GM19372 (cell line): ENCODE data around the gene THOC7.

Source experiments
- ATAC-seq: cut with Tn5 transposase; IDR thresholded peaks from one replicate; pipeline ENCODE4 v1.9.1; 2021; ENCODE audit warnings: mild to moderate bottlenecking, low read depth, moderate library complexity; ENCODE audit not compliant: unreplicated experiment

The THOC7 gene

GRCh38 chr3:63847718-63848450 is 15.7 kb downstream of the THOC7 start:
- no peak for ATAC-seq

- no peak for ATAC-seq
Observed at GRCh38 chr3:63845215-63845614, 18.4 kb downstream of the THOC7 start.

GRCh38 chr3:63842127-63842526 is 21.5 kb downstream of the THOC7 start:
- ATAC-seq, result no peak

GRCh38 chr3:63841704-63842103 is 21.9 kb downstream of the THOC7 start:
- no peak for ATAC-seq

- ATAC-seq, result no peak
Observed at GRCh38 chr3:63832395-63832794, 31.2 kb downstream of the THOC7 start.

- ATAC-seq, result no peak
Observed at GRCh38 chr3:63830526-63830925, 33.1 kb downstream of the THOC7 start.

GRCh38 chr3:63824309-63824708 is 39.3 kb downstream of the THOC7 start:
- no peak for ATAC-seq

GRCh38 chr3:63819151-63819398 is 44.5 kb downstream of the THOC7 start, which contains the start of gene C3orf49:
Gene C3orf49 (plus strand): TSS chr3:63819299. CDS start chr3:63819472, 173 bp downstream.
- no peak for ATAC-seq

- ATAC-seq, result peak; percentile 80
Observed at GRCh38 chr3:63818282-63819150, 45.1 kb downstream of the THOC7 start.

GRCh38 chr3:63817225-63817624 is 46.4 kb downstream of the THOC7 start:
- no peak for ATAC-seq

- no peak for ATAC-seq
Observed at GRCh38 chr3:63814237-63814636, 49.4 kb downstream of the THOC7 start.

GRCh38 chr3:63809607-63810006 is 54.0 kb downstream of the THOC7 start:
- ATAC-seq, result no peak

- ATAC-seq, result no peak
Observed at GRCh38 chr3:63808633-63809032, 55.0 kb downstream of the THOC7 start.

- ATAC-seq, result no peak
Observed at GRCh38 chr3:63807961-63808565, 55.5 kb downstream of the THOC7 start.

- no peak for ATAC-seq
Observed at GRCh38 chr3:63803911-63804310, 59.7 kb downstream of the THOC7 start.

- ATAC-seq, result no peak
Observed at GRCh38 chr3:63800097-63800496, 63.5 kb downstream of the THOC7 start.

- no peak for ATAC-seq
Observed at GRCh38 chr3:63798949-63799348, 64.7 kb downstream of the THOC7 start.

- no peak for ATAC-seq
Observed at GRCh38 chr3:63798544-63798943, 65.1 kb downstream of the THOC7 start.

GRCh38 chr3:63795438-63795837 is 68.2 kb downstream of the THOC7 start:
- no peak for ATAC-seq

- no peak for ATAC-seq
Observed at GRCh38 chr3:63791974-63792373, 71.6 kb downstream of the THOC7 start.
